HG02571 (cell line): ENCODE data around the gene DNAJB8.

Experiments used
- ATAC-seq: cut with Tn5 transposase; IDR thresholded peaks from one replicate; pipeline ENCODE4 v1.9.1; 2021; ENCODE audit warnings: mild to moderate bottlenecking, moderate library complexity; ENCODE audit not compliant: unreplicated experiment

The DNAJB8 gene

DNA sequence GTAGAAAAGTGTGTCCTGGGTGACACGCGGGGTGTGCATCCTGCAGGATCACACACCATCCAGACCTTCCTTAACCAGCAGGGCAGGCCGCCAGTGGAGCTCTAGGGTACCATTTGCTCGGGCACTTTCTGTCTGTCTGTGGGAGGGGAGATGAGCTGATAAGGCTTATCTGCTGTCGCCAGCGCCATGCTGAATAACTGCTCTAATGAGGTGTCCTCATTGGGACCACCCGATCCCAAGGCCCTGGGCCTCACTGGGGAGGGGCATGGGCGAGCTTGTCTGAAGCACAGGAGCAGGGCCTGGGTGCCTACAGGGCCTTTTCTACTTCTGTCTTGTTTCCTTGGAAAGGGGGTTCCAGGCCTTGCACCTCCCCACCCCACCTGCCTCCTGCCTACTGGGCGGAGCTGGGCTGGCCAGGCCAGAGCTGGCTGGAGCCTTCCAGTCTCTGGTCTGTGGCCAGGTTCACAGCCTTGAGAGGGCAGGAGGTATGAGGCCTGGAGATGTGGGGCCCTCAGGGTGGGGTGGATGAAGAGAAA lies 28.8 kb upstream of the DNAJB8 start:
- ATAC-seq = no peak

DNA sequence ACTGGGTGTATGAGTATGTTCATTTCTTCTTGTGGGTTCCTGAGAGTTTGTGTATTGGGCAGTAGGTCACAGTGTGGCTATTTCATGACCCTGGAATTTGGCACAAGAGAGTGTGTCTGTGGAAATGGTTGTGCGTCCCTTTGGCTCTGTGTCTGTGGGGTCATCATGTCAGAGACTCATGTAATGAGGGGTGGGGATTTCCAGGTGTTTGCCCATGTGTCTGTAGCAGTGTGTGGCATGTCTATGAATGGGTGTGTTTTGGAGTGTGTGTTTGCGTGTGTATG lies 27.6 kb upstream of the DNAJB8 start:
- no peak for ATAC-seq

- no peak for ATAC-seq
These were observed 27.1 kb upstream of the DNAJB8 start for GRCh38 chr3:128493570-128494366.

- ATAC-seq = no peak
These were observed 26.2 kb upstream of the DNAJB8 start, which contains the start of gene GATA2 for GRCh38 chr3:128492671-128493569. Gene GATA2, minus strand, starts transcription at chr3:128493201. Its CDS starts 6,170 bp downstream, at chr3:128487031.

- no peak for ATAC-seq
These were observed 25.4 kb upstream of the DNAJB8 start for GRCh38 chr3:128491941-128492670.

DNA sequence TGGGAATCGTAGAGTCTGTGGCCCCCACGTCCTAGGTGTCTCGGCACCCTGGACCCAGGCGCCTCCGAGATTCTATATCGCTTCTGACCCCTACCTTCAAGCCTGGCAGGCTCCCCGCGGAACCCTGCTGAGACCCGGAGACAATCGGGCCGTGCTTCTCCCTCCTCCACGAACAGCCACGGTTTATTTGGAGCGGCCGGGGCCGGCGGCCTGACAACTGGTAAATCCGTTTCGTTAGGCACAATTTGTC lies 24.9 kb upstream of the DNAJB8 start:
- no peak for ATAC-seq

DNA sequence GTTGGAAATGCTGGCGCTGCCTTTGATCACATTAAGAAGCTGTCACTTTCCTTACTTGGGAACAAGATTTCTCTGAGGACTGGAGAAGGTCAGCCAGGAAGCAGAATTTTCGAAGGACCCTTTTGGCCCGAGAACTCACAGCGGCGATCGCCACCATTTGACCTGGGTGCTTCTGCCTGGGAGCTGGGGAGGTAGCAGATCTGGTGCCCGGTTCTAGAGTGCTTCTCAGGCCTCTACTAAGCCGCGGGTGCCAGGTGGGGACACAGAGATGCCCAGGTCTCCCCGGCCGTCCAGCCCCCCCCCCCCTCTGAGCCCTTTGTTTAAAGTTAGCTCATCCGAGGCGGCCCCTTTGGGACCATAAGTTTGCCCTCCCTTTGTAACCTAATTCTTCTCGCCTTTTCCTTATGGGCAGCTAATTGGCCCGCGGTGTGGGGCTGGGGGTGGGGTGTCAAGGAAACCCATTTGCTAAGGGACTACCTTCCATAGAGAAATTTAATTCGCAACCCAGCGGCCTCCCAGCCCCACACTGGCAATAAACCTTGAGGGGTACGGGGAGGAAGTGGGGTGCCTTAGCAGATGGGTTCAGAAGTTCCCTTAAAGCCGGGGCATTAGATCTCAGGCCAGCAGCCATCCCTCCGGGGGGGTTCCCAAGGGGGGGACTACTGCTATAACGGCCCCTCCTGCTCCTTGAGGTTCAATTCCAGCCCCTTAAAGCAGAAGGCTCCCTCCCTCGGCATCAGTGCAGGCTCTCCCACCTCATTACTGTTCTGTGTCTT lies 24.4 kb upstream of the DNAJB8 start:
- ATAC-seq = no peak

DNA sequence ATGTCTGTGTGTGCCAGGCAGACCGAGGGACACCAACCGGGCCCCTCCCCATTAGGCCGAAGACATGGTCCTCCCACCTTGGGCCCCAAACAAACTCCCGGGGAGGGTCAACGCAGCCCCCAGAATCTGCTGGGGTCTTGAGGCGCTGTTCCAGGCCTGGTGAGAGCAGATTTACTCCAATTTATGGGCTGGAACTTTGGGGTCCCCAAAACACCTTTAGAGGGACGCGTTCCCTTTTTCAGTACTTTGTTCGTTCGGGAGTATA lies 23.9 kb upstream of the DNAJB8 start:
- no peak for ATAC-seq

DNA sequence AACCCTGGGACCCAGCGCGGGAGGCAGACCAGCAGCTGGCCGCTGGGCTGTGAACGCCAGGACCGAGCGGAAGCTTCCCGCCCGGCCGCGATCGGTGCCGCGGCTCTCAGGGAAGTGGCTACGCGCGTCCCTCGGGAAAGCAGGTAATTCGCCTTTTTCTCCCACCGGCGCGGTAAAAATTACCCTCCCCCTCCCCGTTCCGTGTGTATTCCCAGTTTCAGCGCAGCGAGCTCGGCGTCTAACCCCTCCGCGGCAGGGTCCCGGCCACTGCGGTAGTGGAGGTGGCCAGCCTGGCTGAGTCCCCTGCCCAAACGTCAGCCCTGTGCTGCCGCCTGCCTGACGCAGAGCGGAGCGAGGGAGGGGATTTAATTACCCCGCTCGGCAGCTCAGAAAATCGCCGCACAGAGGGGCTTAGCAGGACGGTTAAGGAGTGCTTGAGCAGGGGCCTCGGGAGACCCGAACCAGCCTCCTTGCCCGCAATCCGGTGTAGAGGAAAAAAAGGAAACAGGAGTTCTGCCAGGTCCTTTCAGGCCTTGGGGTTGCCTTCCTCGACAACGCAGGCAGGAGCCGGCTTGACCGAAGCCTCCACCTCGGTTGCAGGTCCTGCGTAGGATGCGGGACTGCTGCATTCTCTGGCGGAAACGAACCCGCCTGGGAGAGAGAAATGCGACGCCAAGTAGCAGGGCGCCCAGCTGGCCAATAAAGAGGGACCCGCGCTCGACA lies 23.4 kb upstream of the DNAJB8 start:
- ATAC-seq = no peak

DNA sequence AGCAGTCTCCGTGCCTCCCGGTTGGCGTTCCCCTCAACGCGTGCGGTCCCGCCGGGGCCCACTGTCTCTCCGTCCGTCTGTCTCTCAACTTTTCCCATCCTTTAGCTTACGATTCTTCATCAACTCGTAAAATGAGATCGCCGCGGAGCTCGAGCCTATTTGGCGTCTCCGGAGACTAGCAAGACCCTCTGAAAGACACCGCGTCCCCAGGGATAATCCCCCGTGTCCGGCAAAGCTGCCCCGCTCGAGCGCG lies 22.9 kb upstream of the DNAJB8 start:
- ATAC-seq = no peak

GRCh38 chr3:128488991-128489673 lies 22.4 kb upstream of the DNAJB8 start:
- no peak for ATAC-seq

DNA sequence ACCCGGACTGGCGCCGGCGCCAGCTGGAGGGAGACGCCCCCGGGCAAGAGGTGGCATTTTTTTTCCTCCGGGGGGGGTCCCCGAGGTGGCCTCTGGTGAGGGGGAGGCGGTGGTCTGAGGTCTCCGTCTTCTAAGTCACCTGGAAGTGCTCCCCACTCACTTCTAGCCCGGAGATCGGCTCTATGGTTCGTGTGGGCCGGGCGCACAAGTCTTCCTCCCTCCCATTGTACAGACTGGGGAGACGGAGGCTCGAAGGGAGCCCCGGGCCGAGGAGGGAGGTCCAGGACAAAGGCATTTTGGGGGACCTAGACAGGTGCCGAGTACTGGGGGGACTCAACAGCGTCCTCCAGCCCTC lies 21.9 kb upstream of the DNAJB8 start:
- no peak for ATAC-seq

DNA sequence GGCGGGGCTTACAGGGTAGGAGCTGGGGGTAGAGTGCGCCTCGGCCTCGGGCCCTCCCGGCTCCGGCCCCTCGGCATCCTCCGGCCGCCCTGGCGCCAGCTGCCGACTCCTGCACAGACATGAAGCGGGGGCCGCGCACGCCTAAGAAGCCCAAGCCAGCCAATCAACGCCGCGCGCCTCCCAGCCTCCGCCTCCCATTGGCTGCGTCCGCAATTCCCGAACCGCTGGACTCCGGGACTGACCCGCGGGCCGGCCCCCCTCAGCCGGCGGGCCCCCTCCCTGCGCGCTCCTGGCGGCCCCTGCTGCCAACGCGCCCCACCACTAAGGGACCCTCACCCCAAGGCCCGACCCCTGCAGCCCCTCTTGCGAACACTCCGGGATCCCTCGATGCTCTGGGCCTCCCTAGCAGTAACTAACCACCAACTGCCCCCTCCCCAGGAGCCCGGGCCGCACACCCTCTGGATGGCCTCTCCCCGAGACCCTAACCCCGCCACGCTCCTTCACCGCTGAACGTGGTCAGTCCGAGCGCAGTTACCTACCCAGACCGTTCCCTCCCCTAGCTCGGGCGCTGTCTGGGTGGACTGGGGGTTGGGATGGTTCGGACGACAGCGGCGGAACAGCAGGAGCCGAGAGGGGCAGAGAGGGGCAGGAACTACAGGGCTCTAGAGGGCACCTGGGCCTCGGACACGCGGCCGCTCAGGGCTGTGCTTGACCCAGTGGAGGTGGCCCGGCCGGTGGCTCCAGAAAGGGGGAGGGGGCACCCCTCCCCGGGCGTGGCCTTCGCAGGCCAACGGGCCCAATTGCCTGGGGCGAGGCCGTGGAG lies 21.3 kb upstream of the DNAJB8 start:
- no peak for ATAC-seq

DNA sequence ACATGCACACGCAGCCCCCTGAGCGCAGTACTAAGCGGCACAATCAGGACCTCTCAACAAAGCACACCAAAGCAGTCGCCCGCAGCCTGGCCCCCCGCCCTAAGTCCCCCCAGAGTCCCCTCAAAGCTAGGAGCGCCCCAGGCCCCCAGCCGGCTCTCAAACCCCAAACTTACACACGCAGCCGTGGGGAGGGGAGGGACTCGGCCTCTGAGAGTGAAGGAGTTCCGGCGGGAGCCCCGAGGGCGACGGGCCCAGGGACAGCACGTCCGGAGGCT lies 20.8 kb upstream of the DNAJB8 start:
- no peak for ATAC-seq

DNA sequence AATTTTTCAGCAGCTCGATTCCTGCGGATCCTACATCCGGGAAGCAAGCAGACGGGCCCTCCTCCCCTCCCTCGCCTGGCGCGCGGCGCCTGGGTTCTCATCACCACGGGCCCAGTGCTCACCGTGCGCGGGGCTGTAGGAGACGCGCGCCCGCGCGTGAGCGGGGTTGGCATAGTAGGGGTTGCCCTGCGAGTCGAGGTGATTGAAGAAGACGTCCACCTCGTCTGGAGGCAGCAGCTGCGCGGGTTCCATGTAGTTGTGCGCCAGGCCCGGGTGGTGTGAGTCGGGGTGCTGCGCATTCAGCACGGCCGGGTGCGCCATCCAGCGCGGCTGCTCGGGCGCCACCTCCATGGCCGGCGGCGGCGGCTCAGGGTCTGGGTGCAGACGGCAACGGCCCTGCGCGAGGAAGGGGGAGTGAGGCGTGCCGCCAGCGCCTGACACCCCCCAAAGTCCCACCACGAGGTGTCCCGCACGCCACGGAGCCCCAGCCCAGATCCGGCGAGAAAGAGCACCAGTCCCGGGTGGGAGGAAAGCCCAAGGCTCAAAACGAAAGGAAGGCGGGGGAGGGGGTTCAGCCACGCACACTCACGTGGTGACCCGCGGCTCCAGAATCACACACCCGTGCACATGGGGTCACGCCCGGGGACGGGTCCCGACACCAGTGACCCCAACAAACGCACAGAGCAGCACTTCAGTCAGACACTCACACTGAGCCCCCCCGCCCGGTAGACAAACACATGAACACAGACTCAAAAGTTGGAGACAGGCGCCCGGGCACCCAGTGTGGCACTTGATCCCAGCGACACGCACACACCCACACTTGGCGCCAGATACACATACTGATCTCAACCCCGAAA lies 20.2 kb upstream of the DNAJB8 start:
- no peak for ATAC-seq

GRCh38 chr3:128486205-128486628 lies 19.5 kb upstream of the DNAJB8 start:
- no peak for ATAC-seq

GRCh38 chr3:128485282-128486204 lies 18.9 kb upstream of the DNAJB8 start:
- ATAC-seq = no peak
